MCF 10A (cell line): Measurements from ENCODE around the gene PRDM1. TPM values are rescaled to one million over a fixed set of nuclear protein-coding genes. Genes with fewer than 3 reads are reported as not detected.

ENCODE experiments used
- BruUV-seq: library from RNA; stranded (reverse); fragments of 400-500 nt; replicated peaks from 2 replicates; lab custom pipeline; 2021; lab: Mats Ljungman, UMichigan
- CTCF ChIA-PET: fragments of 300-600 bp; sonication (Branson Sonifier 250); formaldehyde crosslinking; extraction: SDS; loops from one replicate; lab custom pipeline; 2021; ENCODE audit warnings: antibody characterized with exemption, inconsistent platforms; lab: Yijun Ruan, JAX
- POLR2A ChIA-PET: fragments of 300-600, 350-650 bp; sonication (Branson Sonifier 250); formaldehyde crosslinking; extraction: SDS; loops from one replicate; lab custom pipeline; 2020; ENCODE audit warnings: antibody characterized with exemption, inconsistent platforms; lab: Yijun Ruan, JAX
- DNase-seq: peaks from one replicate; pipeline ENCODE4 v3.0.0-alpha.2; 2018; ENCODE audit not compliant: unreplicated experiment
- H3K27ac Mint-ChIP-seq: one replicate; pipeline ENCODE4 v1.8.0; 2022; ENCODE audit warnings: mild to moderate bottlenecking, low read depth, mixed read lengths; ENCODE audit not compliant: unreplicated experiment
- H3K27me3 Mint-ChIP-seq: one replicate; pipeline ENCODE4 v1.8.0; 2022; ENCODE audit warnings: mixed read lengths; ENCODE audit not compliant: insufficient read depth, unreplicated experiment
- H3K36me3 Mint-ChIP-seq: one replicate; pipeline ENCODE4 v1.8.0; 2022; ENCODE audit warnings: mild to moderate bottlenecking, moderate library complexity, mixed read lengths; ENCODE audit not compliant: insufficient read depth, unreplicated experiment
- H3K4me1 Mint-ChIP-seq: one replicate; pipeline ENCODE4 v1.8.0; 2022; ENCODE audit warnings: mixed read lengths; ENCODE audit not compliant: insufficient read depth, unreplicated experiment
- H3K4me3 Mint-ChIP-seq: one replicate; pipeline ENCODE4 v1.8.0; 2022; ENCODE audit warnings: mild to moderate bottlenecking, moderate library complexity, mixed read lengths; ENCODE audit not compliant: unreplicated experiment
- H3K9me3 Mint-ChIP-seq: one replicate; pipeline ENCODE4 v1.8.0; 2022; ENCODE audit warnings: mixed read lengths; ENCODE audit not compliant: unreplicated experiment
- intact Hi-C: fragments of 100-400 bp; cut with micrococcal nuclease; formaldehyde crosslinking; loops from 2 replicates; pipeline ENCODE4 v1.14.1; 2022
- total RNA-seq: library from RNA; stranded (reverse); gene quantifications from 2 replicates; pipeline ENCODE4 v1.2.3, GENCODE V29; 2022
- TF ChIP-seq, protein P1 (sequence below): fragments of 200-600 bp; IDR thresholded peaks from one replicate; pipeline ENCODE4 v1.8.0; 2022; ENCODE audit warnings: antibody characterized with exemption, mild to moderate bottlenecking; ENCODE audit not compliant: unreplicated experiment

Gene PRDM1
- total RNA-seq, 1 experiment from 2014 or later, result 13.1 TPM

DNA sequence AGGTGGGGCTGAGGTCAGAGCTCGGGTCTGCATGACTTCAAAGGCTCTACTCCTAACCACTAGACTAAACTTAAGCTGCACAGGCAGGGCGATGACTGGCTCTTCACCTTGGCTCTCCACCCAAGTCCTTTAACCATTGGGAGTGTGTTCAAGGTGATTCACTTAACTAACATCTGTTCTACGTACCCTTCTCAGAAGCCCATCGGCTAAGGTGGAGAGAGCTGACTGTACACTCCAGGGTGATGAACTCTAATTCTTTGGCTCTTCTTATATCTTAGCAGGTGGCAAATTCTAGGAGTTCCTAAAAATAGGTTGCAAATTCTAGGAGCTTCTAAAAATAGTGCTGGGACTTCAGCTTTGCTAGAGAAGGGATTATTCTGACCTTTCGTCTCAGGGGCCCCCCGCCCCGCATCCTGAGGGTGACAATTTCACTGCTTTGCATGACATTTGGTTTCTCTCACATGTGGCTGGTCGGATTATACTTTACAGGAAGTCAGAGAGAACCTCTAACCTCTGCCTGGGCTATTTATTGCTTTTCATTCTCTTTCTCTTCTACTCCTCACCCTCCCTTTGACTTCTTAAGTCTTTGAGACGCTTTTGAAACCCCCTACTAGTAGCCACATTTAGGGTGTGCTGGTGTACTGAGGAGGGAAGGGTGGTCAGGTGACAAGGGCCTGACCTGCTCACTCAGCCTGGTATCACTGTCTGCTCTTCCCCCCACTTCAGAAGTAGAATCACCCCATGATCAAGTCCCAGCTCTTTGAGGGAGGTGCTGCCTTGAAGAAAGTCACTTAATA is 55.5 kb downstream of the PRDM1 start:
- POLR2A ChIA-PET, result interaction anchor here (0.8 to 1.4 kb wide), 3 partner anchors 23 to 52 kb away, joined by 4 read pairs; no protein-coding TSS in a partner anchor
- H3K36me3 Mint-ChIP-seq, result peaks cover 5% of the 10 kb centered on the region
- H3K4me3 Mint-ChIP-seq, result no peak overlapping the region
- CTCF ChIA-PET, result interaction anchor here (0.9 to 1.0 kb wide), 2 partner anchors 9 to 12 kb away, joined by 3 to 4 read pairs; no protein-coding TSS in a partner anchor
- no peaks in the 10 kb centered on the region for H3K9me3 Mint-ChIP-seq
- TF ChIP-seq, protein P1, sequence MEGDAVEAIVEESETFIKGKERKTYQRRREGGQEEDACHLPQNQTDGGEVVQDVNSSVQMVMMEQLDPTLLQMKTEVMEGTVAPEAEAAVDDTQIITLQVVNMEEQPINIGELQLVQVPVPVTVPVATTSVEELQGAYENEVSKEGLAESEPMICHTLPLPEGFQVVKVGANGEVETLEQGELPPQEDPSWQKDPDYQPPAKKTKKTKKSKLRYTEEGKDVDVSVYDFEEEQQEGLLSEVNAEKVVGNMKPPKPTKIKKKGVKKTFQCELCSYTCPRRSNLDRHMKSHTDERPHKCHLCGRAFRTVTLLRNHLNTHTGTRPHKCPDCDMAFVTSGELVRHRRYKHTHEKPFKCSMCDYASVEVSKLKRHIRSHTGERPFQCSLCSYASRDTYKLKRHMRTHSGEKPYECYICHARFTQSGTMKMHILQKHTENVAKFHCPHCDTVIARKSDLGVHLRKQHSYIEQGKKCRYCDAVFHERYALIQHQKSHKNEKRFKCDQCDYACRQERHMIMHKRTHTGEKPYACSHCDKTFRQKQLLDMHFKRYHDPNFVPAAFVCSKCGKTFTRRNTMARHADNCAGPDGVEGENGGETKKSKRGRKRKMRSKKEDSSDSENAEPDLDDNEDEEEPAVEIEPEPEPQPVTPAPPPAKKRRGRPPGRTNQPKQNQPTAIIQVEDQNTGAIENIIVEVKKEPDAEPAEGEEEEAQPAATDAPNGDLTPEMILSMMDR, result no peak
- peaks cover 14% of the 10 kb centered on the region for H3K4me1 Mint-ChIP-seq
- intact Hi-C loops, result no loop called here
- BruUV-seq, result no TSS peak
- no peak overlapping the region for H3K27ac Mint-ChIP-seq
- no peak for DNase-seq
- no peaks in the 10 kb centered on the region for H3K27me3 Mint-ChIP-seq

DNA sequence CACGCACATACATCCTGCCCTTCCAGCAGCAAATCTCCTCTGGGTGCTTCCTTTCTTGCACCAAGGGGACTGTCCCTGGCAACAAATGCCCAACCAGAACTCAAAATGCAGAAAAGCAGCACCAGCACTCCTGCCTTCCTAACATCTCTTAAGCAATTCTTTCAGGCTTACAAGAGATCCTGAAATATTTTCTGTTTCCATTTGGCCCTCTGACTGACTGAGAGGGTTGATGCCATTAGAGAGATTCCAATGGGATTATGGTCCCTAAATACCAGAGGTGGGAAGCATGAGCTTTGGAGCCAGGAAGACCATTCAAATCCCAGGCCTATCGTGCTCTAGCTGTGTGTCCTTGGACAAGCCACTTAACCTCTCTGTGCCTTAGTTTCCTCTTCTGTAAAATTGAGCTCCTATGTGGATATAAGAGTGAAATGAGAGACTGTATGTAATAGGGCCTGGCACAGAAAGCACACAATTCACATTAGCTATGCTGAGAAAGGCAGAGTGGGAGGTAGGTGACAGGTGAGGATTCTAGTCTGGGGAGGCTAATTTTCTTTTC is 56.8 kb downstream of the PRDM1 start:
- POLR2A ChIA-PET, result no interaction called here
- H3K9me3 Mint-ChIP-seq, result no peaks in the 10 kb centered on the region
- no peaks in the 10 kb centered on the region for H3K27me3 Mint-ChIP-seq
- no peak overlapping the region for H3K4me3 Mint-ChIP-seq
- H3K36me3 Mint-ChIP-seq, result peaks cover 5% of the 10 kb centered on the region
- peaks cover 14% of the 10 kb centered on the region for H3K4me1 Mint-ChIP-seq
- TF ChIP-seq, protein P1, result no peak
- BruUV-seq, result no TSS peak
- DNase-seq, result no peak
- intact Hi-C loops, result no loop called here
- H3K27ac Mint-ChIP-seq, result no peak overlapping the region
- CTCF ChIA-PET, result interaction anchor here (0.6 to 0.9 kb wide), 2 partner anchors 11 to 760 kb away, joined by 3 to 4 read pairs; no protein-coding TSS in a partner anchor

DNA sequence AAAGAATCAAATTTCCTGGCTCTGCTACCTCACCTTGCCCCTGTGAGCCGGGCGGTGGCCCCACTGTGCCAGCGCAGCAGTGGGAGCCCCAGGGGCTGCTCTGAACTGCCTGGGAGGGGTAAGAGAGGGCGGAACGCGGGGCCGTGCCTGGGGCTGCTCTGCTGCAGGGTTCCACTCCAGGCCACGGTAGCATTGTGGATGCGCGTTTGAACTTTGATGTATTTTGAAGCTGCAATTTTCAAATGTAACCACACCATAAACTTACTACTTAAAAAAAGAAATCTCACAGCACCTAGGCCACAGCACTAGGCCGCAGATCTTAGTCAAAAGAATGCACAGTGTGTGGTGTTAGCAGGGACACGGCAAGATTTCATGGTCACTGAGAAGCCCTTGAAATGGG is 57.5 kb downstream of the PRDM1 start:
- Mint-ChIP-seq H3K36me3 (peaks cover 5% of the 10 kb centered on the region), H3K27ac (no peak overlapping the region), H3K4me1 (peaks cover 14% of the 10 kb centered on the region), H3K27me3 (no peaks in the 10 kb centered on the region), H3K9me3 (no peaks in the 10 kb centered on the region), H3K4me3 (no peak overlapping the region)
- TF ChIP-seq, protein P1, result no peak
- no peak for DNase-seq
- intact Hi-C loops, result no loop called here
- ChIA-PET CTCF (no interaction called here), POLR2A (no interaction called here)
- BruUV-seq, result no TSS peak

DNA sequence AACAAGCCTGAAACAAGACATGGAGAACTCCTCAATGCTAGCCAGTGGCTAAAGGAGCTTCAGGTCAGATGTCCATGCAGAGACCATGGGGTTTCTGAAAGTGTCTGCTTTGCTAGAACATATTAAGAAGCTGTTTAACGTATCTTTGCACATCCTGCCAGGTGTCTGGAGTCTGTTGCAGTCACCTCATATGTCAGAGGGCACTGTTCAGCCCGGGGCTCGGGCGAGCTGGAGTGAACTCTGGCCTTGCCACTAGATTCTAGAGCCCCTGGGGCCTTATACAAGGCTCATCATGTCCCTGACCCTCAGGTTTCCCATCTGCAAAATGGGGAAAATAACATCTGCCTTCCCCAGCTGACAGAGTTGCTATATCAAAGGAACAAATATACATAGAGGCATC is 59.0 kb downstream of the PRDM1 start:
- BruUV-seq, result no TSS peak
- Mint-ChIP-seq H3K9me3 (no peaks in the 10 kb centered on the region), H3K4me1 (peaks cover 14% of the 10 kb centered on the region), H3K27ac (no peak overlapping the region), H3K27me3 (no peaks in the 10 kb centered on the region), H3K4me3 (no peak overlapping the region), H3K36me3 (peaks cover 5% of the 10 kb centered on the region)
- TF ChIP-seq, protein P1, result no peak
- intact Hi-C loops, result no loop called here
- DNase-seq, result no peak
- ChIA-PET CTCF (no interaction called here), POLR2A (no interaction called here)
